Parathyroid adenoma (tissue), 2 donors: Measurements from ENCODE around the gene HOXC13.

ENCODE experiments used
- H2AFZ ChIP-seq: fragments of 300-600 bp; sonication (generic); one replicate; pipeline ENCODE4 v1.7.0; 2017; ENCODE audit warnings: antibody characterized with exemption, mild to moderate bottlenecking
- H3K27ac ChIP-seq: fragments of 300-600 bp; sonication (generic); one replicate; pipeline ENCODE4 v1.7.0; 2017
- H3K27me3 ChIP-seq: fragments of 300-600 bp; sonication (generic); one replicate; pipeline ENCODE4 v1.7.0; 2017; ENCODE audit warnings: low read length; ENCODE audit not compliant: control insufficient read depth, insufficient read depth
- H3K36me3 ChIP-seq: fragments of 300-600 bp; sonication (generic); one replicate; pipeline ENCODE4 v1.7.0; 2017; ENCODE audit warnings: low read length; ENCODE audit not compliant: control insufficient read depth, insufficient read depth
- H3K4me1 ChIP-seq: fragments of 300-600 bp; sonication (generic); one replicate; pipeline ENCODE4 v1.7.0; 2017; ENCODE audit warnings: control low read depth
- H3K4me2 ChIP-seq: fragments of 300-600 bp; sonication (generic); one replicate; pipeline ENCODE4 v1.7.0; 2017; ENCODE audit warnings: low read length
- H3K4me3 ChIP-seq: fragments of 300-600 bp; sonication (generic); one replicate; pipeline ENCODE4 v1.7.0; 2017; ENCODE audit warnings: low read depth, low read length
- H3K79me2 ChIP-seq: fragments of 300-600 bp; sonication (generic); one replicate; pipeline ENCODE4 v1.7.0; 2017; ENCODE audit warnings: control low read depth
- H3K9ac ChIP-seq: fragments of 300-600 bp; sonication (generic); one replicate; pipeline ENCODE4 v1.7.0; 2017; ENCODE audit warnings: mild to moderate bottlenecking
- H3K9me3 ChIP-seq: fragments of 300-600 bp; sonication (generic); one replicate; pipeline ENCODE4 v1.7.0; 2017; ENCODE audit warnings: low read length; ENCODE audit not compliant: control insufficient read depth
- CTCF ChIP-seq: fragments of 300-600 bp; sonication (generic); IDR thresholded peaks from one replicate; pipeline ENCODE4 v1.7.0; 2017; ENCODE audit warnings: antibody characterized with exemption, mild to moderate bottlenecking
- donor health status: primary hyperparathyroidism.

Gene HOXC13

DNA sequence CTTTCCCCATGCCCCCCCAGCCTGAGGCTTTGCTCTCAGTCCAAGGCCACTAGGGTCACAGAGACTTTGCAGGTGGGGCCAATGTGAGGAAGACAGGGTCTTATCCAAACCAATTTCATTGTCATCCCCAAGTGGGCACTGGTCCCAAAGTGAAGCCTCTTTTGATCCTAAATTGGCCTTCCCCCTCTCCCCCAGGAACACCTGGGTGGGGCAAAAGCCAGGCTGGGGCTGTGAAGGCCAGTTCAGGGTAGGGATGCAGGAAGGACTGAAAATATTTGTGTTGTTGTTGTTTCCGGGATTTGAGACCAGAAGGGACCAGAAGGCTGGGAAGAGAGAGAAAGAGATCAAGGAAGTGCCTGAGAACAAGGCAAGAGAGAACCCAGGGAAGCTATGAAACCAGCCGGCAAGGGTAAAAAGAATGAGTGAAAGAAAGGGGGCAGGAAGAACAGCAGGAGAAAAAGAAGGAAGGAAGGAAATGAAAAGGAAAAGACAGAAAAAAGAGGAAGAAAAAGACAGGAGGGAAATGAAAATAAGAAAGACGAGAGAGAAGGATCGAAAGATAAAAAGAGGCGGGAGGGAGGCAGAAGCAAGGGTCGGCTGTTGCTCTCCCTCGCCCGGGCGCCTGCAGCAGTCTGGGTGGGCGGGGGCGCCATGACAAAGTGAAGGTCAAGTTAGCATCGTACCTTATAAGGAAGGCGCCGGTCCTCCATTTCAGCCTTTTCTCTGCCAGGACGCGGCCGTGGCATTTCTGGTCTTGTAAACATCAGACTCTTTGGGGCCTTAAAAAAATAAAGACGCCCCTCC is 26.9 kb downstream of the HOXC13 start:
- no peaks in the 10 kb centered on the region for H3K36me3 ChIP-seq
- H3K9ac ChIP-seq, result no peak overlapping the region
- no peak overlapping the region for H3K4me2 ChIP-seq
- H3K4me1 ChIP-seq, result no peaks in the 10 kb centered on the region
- H3K9me3 ChIP-seq, result no peaks in the 10 kb centered on the region
- H3K27ac ChIP-seq, result no peak overlapping the region
- no peak for TF ChIP-seq CTCF
- no peaks in the 10 kb centered on the region for H3K79me2 ChIP-seq
- peaks cover 44% of the 10 kb centered on the region for H3K27me3 ChIP-seq
- H3K4me3 ChIP-seq, result no peak overlapping the region
- no peak overlapping the region for H2AFZ ChIP-seq

- Histone ChIP-seq H2AFZ (no peak overlapping the region), H3K4me3 (no peak overlapping the region), H3K27me3 (peaks cover 46% of the 10 kb centered on the region), H3K27ac (no peak overlapping the region), H3K36me3 (no peaks in the 10 kb centered on the region), H3K9me3 (no peaks in the 10 kb centered on the region), H3K4me2 (no peak overlapping the region), H3K79me2 (no peaks in the 10 kb centered on the region), H3K9ac (no peak overlapping the region), H3K4me1 (no peaks in the 10 kb centered on the region)
- TF ChIP-seq CTCF, result no peak
These were observed 27.4 kb downstream of the HOXC13 start for GRCh38 chr12:53966085-53966384.

GRCh38 chr12:53966385-53967133 is 27.9 kb downstream of the HOXC13 start:
- H3K36me3 ChIP-seq, result no peaks in the 10 kb centered on the region
- H3K4me3 ChIP-seq, result no peak overlapping the region
- no peak overlapping the region for H3K9ac ChIP-seq
- H3K27me3 ChIP-seq, result peaks cover 46% of the 10 kb centered on the region
- H3K27ac ChIP-seq, result no peak overlapping the region
- H3K4me2 ChIP-seq, result no peak overlapping the region
- H2AFZ ChIP-seq, result no peak overlapping the region
- no peaks in the 10 kb centered on the region for H3K4me1 ChIP-seq
- TF ChIP-seq CTCF, result no peak
- no peaks in the 10 kb centered on the region for H3K79me2 ChIP-seq
- H3K9me3 ChIP-seq, result no peaks in the 10 kb centered on the region

DNA sequence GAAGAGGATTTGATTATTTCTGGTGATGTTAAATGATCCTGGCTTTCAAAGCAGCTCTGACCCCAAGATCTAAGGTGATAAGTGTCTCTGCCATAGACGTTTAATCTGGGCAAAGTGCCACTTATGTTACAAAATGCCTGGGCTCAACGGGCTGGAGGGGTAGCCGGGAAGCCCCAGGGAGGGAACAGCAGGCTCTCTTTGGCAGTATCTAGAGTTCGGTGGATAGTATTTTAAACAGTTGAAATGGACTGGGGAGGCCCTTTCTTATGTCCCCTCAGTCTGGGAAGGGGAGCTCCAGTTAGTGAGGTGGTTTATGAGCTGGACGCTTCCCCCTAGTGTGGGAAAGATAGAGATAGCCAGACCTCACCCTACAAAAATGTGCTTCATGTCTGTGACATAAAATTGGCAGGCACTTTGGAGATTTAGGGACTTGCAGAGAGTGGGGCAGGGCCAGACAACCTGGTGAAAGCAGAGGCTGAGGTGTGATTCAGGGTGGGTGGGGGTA is 28.8 kb downstream of the HOXC13 start:
- no peak for TF ChIP-seq CTCF
- H3K27ac ChIP-seq, result no peak overlapping the region
- peaks cover 41% of the 10 kb centered on the region for H3K27me3 ChIP-seq
- H3K4me2 ChIP-seq, result no peak overlapping the region
- no peaks in the 10 kb centered on the region for H3K79me2 ChIP-seq
- H3K4me1 ChIP-seq, result no peaks in the 10 kb centered on the region
- H3K9me3 ChIP-seq, result no peaks in the 10 kb centered on the region
- no peaks in the 10 kb centered on the region for H3K36me3 ChIP-seq
- no peak overlapping the region for H2AFZ ChIP-seq
- H3K4me3 ChIP-seq, result no peak overlapping the region
- no peak overlapping the region for H3K9ac ChIP-seq
